A549 (cell line): ENCODE measurements around the gene NRAS. TPM values are rescaled to one million over a fixed set of nuclear protein-coding genes. Genes with fewer than 3 reads are reported as not detected.

Experiments
- ATAC-seq, 2 experiments: fragments of 200-7000 bp in 1 of 2; fragments of >200 bp in 1 of 2; cut with Nextera tagmentation in 1 of 2; cut with Tn5 transposase in 1 of 2; 3 replicates each; pipeline versions ENCODE4 v1.8.0 to v1.9.1; 2018 to 2020; ENCODE audit warnings: mild to moderate bottlenecking in 1 of 2, moderate library complexity in 1 of 2
- CTCF ChIA-PET: fragments of 300-600 bp; sonication (Branson Sonifier 250); formaldehyde crosslinking; extraction: SDS; loops from one replicate; lab custom pipeline; 2021; ENCODE audit warnings: antibody characterized with exemption, inconsistent platforms; lab: Yijun Ruan, JAX
- POLR2A ChIA-PET: fragments of 350-600 bp; formaldehyde crosslinking; extraction: SDS; loops from one replicate; lab custom pipeline; 2021; ENCODE audit warnings: antibody characterized with exemption, inconsistent platforms; lab: Yijun Ruan, JAX
- DNase-seq, 2 experiments: peaks; one replicate each; pipeline versions ENCODE4 v3.0.0 to v3.0.0-alpha.2; 2011 to 2016; ENCODE audit warnings: low read depth in 1 of 2, low spot score in 1 of 2
- FAIRE-seq: peaks from 2 replicates; lab custom pipeline; 2011; peaks lifted over from hg19 to GRCh38; lab: Jason Lieb, UNC
- H3K27ac ChIP-seq, 2 experiments: fragments of >200 bp; sonication (Bioruptor Twin); formaldehyde crosslinking; 3 replicates each; pipeline ENCODE4 v1.5.1; 2016 to 2017
- H3K4me1 ChIP-seq: fragments of >200 bp; sonication (Bioruptor Twin); formaldehyde crosslinking; 3 replicates; pipeline ENCODE4 v1.6.1; 2016
- H3K4me2 ChIP-seq: fragments of >200 bp; sonication (Bioruptor Twin); formaldehyde crosslinking; 3 replicates; pipeline ENCODE4 v1.6.1; 2016
- H3K4me3 ChIP-seq: fragments of >200 bp; sonication (Bioruptor Twin); formaldehyde crosslinking; 3 replicates; pipeline ENCODE4 v1.5.1; 2016
- H3K9me3 ChIP-seq: fragments of >200 bp; sonication (Bioruptor Twin); formaldehyde crosslinking; 3 replicates; pipeline ENCODE4 v1.6.1; 2016
- CBX8 ChIP-seq: fragments of 200-600 bp; sonication (generic); IDR thresholded peaks from 2 replicates; pipeline ENCODE4 v1.6.1; 2016
- CEBPB ChIP-seq, 2 experiments: fragments of >200 bp in 1 of 2; sonication (Bioruptor Twin) in 1 of 2; formaldehyde crosslinking in 1 of 2; IDR thresholded peaks; 2 replicates each; pipeline ENCODE4 v1.6.1; 2012 to 2016
- EHMT2 ChIP-seq: fragments of 200-600 bp; sonication (generic); IDR thresholded peaks from 2 replicates; pipeline ENCODE4 v1.6.1; 2016; ENCODE audit warnings: antibody characterized with exemption, low read depth, mild to moderate bottlenecking, moderate library complexity
- FOSB ChIP-seq: fragments of 250-450 bp; sonication (Bioruptor Pico); IDR thresholded peaks from 2 replicates; pipeline ENCODE4 v1.5.0; 2020; ENCODE audit warnings: mild to moderate bottlenecking, moderate library complexity
- FOSL2 ChIP-seq, 2 experiments: fragments of 450-650 bp in 1 of 2; fragments of >200 bp in 1 of 2; sonication (Bioruptor Twin) in 1 of 2; formaldehyde crosslinking; IDR thresholded peaks; 2 replicates each; pipeline versions ENCODE4 v1.5.0 to v1.6.1; 2016 to 2020; ENCODE audit warnings: mild to moderate bottlenecking in 1 of 2, moderate library complexity in 1 of 2
- JUNB ChIP-seq: fragments of >200 bp; sonication (Bioruptor Twin); formaldehyde crosslinking; IDR thresholded peaks from 2 replicates; pipeline ENCODE4 v1.6.1; 2016
- KDM5A ChIP-seq: fragments of 200-600 bp; sonication (generic); IDR thresholded peaks from 2 replicates; pipeline ENCODE4 v1.6.1; 2016; ENCODE audit warnings: antibody characterized with exemption, mild to moderate bottlenecking
- MYC ChIP-seq: IDR thresholded peaks from 2 replicates; pipeline ENCODE4 v1.6.1; 2012; ENCODE audit warnings: mild to moderate bottlenecking, inconsistent platforms, low read length, improper control_type of control experiment, borderline replicate concordance
- NFE2L2 ChIP-seq: fragments of 150-350 bp; conservative IDR thresholded peaks from 2 replicates; pipeline ENCODE4 v1.6.1; 2014; ENCODE audit warnings: low read length
- NPAS2 ChIP-seq: fragments of 250-450 bp; sonication (Bioruptor Pico); IDR thresholded peaks from 2 replicates; pipeline ENCODE4 v1.8.0; 2022; ENCODE audit warnings: mild to moderate bottlenecking, moderate library complexity, borderline replicate concordance
- NR3C1 ChIP-seq: fragments of >200 bp; sonication (Bioruptor Twin); formaldehyde crosslinking; IDR thresholded peaks from 3 replicates; pipeline ENCODE4 v1.6.1; 2017
- PHF8 ChIP-seq: fragments of 200-600 bp; sonication (generic); IDR thresholded peaks from 2 replicates; pipeline ENCODE4 v1.6.1; 2016; ENCODE audit warnings: low read depth, mild to moderate bottlenecking, antibody characterized with exemption, moderate library complexity, borderline replicate concordance
- POLR2A ChIP-seq: IDR thresholded peaks from 2 replicates; pipeline ENCODE4 v1.6.1; 2012; ENCODE audit warnings: mild to moderate bottlenecking, low read length
- RAD21 ChIP-seq, 2 experiments: fragments of >200 bp in 1 of 2; sonication (Bioruptor Twin) in 1 of 2; formaldehyde crosslinking in 1 of 2; IDR thresholded peaks in 1 of 2; conservative IDR thresholded peaks in 1 of 2; 2 replicates in 1 of 2; 3 replicates in 1 of 2; pipeline ENCODE4 v1.6.1; 2012 to 2018; ENCODE audit warnings: inconsistent platforms in 1 of 2
- RCOR1 ChIP-seq: fragments of 150-350 bp; IDR thresholded peaks from 2 replicates; pipeline ENCODE4 v1.6.1; 2014; ENCODE audit warnings: antibody characterized with exemption, low read length, low read depth
- RFX5 ChIP-seq: fragments of 450-650 bp; IDR thresholded peaks from 2 replicates; pipeline ENCODE4 v1.7.1; 2014; ENCODE audit warnings: antibody characterized with exemption, mild to moderate bottlenecking, moderate library complexity
- RNF2 ChIP-seq: fragments of 200-600 bp; sonication (generic); IDR thresholded peaks from 2 replicates; pipeline ENCODE4 v1.6.1; 2016; ENCODE audit warnings: low read depth, mild to moderate bottlenecking, antibody characterized with exemption, moderate library complexity, borderline replicate concordance
- SREBF2 ChIP-seq: fragments of 450-650 bp; IDR thresholded peaks from 2 replicates; pipeline ENCODE4 v1.6.1; 2014; ENCODE audit warnings: mild to moderate bottlenecking, moderate library complexity
- ZC3H11A ChIP-seq: fragments of 450-650 bp; IDR thresholded peaks from 2 replicates; pipeline ENCODE4 v1.6.1; 2014; ENCODE audit warnings: antibody characterized with exemption, mild to moderate bottlenecking
- ZFP36 ChIP-seq: fragments of 450-650 bp; IDR thresholded peaks from 2 replicates; pipeline ENCODE4 v1.6.1; 2014; ENCODE audit warnings: borderline replicate concordance; ENCODE audit not compliant: partially characterized antibody
- ZNF302 ChIP-seq: fragments of 250-450 bp; sonication (Bioruptor Pico); IDR thresholded peaks from 2 replicates; pipeline ENCODE4 v1.9.0; 2021; ENCODE audit warnings: inconsistent platforms, mild to moderate bottlenecking, moderate library complexity
- WGBS: methylation state at CpG from one replicate; pipeline ENCODE4 v1.1.6; 2017; ENCODE audit errors: missing lambda C conversion rate; 5-methylcytosine and 5-hydroxymethylcytosine counted together
- polyA plus RNA-seq, 4 experiments: library from polyadenylated mRNA; depleted of rRNA in 3 of 4; stranded (reverse); fragments of >200 nt; fragmentation: RNase III in 1 of 4; extraction: RNeasy Plus Mini Kit Qiagen cat#74134 plus additional on column Dnase treatment in 1 of 4; gene quantifications; 2 replicates in 3 of 4; 3 replicates in 1 of 4; pipeline ENCODE4 v1.2.3, GENCODE V29; 2011 to 2017
- TF ChIP-seq, protein P1 (sequence below): fragments of 250-450 bp; sonication (Bioruptor Pico); IDR thresholded peaks from 2 replicates; pipeline ENCODE4 v1.5.0; 2020; ENCODE audit warnings: low read depth, mild to moderate bottlenecking, moderate library complexity
- TF ChIP-seq, protein P2 (sequence below): fragments of >200 bp; sonication (Bioruptor Twin); formaldehyde crosslinking; IDR thresholded peaks from 2 replicates; pipeline ENCODE4 v1.6.1; 2016
- TF ChIP-seq, protein P3 (sequence below): fragments of 450-650 bp; IDR thresholded peaks from 2 replicates; pipeline ENCODE4 v1.6.1; 2014; ENCODE audit warnings: antibody characterized with exemption
- TF ChIP-seq, protein P4 (sequence below): fragments of >200 bp; sonication (Bioruptor Twin); formaldehyde crosslinking; IDR thresholded peaks from 3 replicates; pipeline ENCODE4 v1.5.1; 2016
- TF ChIP-seq, protein P5 (sequence below): IDR thresholded peaks from 2 replicates; pipeline ENCODE4 v1.6.1; 2012

NRAS gene
- polyA plus RNA-seq, 2 of the 4 experiments (the other 2 are of a cell fraction), result 28.7 to 52.2 TPM

DNA sequence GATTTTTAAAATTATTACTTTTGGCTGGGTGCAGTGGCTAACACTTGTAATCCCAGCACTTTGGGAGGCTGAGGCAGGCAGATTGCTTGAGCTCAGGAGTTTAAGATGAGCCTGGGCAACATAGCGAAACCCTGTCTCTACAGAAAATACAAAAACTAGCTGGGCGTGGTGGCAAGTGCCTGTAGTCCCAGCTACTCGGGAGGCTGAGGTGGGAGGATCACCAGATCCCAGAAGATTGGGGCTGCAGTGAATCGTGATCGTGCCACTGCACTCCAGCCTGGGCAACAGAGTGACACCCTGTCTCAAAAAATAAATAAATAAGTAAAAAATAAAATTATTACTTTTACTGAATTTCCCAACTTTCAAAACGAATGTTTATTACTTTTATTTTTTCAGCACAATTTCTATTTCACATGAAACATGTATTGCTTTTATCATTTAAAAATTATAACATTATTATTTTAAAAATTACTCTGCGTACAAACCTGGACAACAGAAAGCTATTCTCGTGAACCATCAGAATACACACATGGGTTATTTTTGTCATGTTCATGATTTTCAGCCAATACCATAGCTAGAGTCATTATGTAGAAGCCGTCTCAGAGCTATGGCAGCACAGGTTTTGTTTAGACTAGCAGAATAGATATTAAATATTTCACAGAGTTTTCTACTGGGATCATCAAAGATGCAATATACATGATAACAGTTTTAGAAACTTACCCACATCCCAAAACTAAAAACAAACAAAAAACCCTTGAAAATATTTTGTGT lies 21.8 kb downstream of the NRAS start:
- Histone ChIP-seq H3K27ac (no peak overlapping the region), H3K4me2 (no peak overlapping the region), H3K9me3 (no peaks in the 10 kb centered on the region), H3K4me1 (no peaks in the 10 kb centered on the region), H3K4me3 (no peak overlapping the region)
- POLR2A ChIA-PET, result no interaction called here
- FAIRE-seq, result no peak
- CTCF ChIA-PET, result interaction anchor here (0.5 to 1.0 kb wide), 4 partner anchors 14 to 547 kb away, joined by 3 read pairs; partner anchors contain the start of gene DENND2C
- TF ChIP-seq, protein P1, sequence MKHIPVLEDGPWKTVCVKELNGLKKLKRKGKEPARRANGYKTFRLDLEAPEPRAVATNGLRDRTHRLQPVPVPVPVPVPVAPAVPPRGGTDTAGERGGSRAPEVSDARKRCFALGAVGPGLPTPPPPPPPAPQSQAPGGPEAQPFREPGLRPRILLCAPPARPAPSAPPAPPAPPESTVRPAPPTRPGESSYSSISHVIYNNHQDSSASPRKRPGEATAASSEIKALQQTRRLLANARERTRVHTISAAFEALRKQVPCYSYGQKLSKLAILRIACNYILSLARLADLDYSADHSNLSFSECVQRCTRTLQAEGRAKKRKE (CRISPR knock-in tag), result no peak
- no peak for TF ChIP-seq NPAS2
- TF ChIP-seq JUNB, result no peak
- TF ChIP-seq RFX5, result no peak
- no peak for TF ChIP-seq CBX8
- TF ChIP-seq PHF8, result no peak
- TF ChIP-seq RCOR1, result no peak
- no peak for TF ChIP-seq ZC3H11A
- TF ChIP-seq KDM5A, result no peak
- TF ChIP-seq, protein P2, sequence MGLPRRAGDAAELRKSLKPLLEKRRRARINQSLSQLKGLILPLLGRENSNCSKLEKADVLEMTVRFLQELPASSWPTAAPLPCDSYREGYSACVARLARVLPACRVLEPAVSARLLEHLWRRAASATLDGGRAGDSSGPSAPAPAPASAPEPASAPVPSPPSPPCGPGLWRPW, result no peak
- no peak for TF ChIP-seq EHMT2
- no peak for TF ChIP-seq ZNF302 (CRISPR knock-in tag)
- no peak for TF ChIP-seq FOSB
- no peak for TF ChIP-seq MYC
- no peak for DNase-seq
- no peak for ATAC-seq
- 47% methylated on average over 9 of the region's 9 CpGs for WGBS

DNA sequence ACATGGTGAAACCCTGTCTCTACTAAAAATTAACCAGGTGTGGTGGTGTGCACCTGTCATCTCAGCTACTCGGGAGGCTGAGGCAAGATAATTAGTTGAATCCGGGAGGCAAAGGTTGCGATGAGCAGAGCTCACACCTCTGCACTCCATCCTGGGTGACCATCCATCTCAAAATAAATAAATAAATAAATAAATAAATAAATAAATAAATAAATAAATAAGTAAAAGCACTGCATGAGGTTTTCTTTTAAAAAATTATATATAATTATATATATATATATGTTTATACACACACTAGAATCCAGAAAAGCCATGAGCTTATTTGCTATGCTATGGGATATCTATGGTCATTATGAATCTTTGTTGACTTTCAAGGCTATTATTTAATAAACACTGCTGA lies 23.6 kb downstream of the NRAS start:
- no peak for DNase-seq
- no peak overlapping the region for H3K27ac ChIP-seq
- 63% methylated on average over 3 of the region's 3 CpGs for WGBS
- POLR2A ChIA-PET, result no interaction called here
- no peaks in the 10 kb centered on the region for H3K4me1 ChIP-seq
- CTCF ChIA-PET, result interaction anchor here (0.8 to 1.0 kb wide), 2 partner anchors 8 to 22 kb away, joined by 3 to 6 read pairs; no protein-coding TSS in a partner anchor
- no peak for FAIRE-seq
- H3K4me3 ChIP-seq, result no peak overlapping the region
- TF ChIP-seq, protein P3, sequence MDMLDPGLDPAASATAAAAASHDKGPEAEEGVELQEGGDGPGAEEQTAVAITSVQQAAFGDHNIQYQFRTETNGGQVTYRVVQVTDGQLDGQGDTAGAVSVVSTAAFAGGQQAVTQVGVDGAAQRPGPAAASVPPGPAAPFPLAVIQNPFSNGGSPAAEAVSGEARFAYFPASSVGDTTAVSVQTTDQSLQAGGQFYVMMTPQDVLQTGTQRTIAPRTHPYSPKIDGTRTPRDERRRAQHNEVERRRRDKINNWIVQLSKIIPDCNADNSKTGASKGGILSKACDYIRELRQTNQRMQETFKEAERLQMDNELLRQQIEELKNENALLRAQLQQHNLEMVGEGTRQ, result no peak
- TF ChIP-seq ZC3H11A, result peak; percentile 38; the same call in 1 of the 2 replicates
- H3K9me3 ChIP-seq, result no peaks in the 10 kb centered on the region
- no peak for ATAC-seq
- H3K4me2 ChIP-seq, result no peak overlapping the region

DNA sequence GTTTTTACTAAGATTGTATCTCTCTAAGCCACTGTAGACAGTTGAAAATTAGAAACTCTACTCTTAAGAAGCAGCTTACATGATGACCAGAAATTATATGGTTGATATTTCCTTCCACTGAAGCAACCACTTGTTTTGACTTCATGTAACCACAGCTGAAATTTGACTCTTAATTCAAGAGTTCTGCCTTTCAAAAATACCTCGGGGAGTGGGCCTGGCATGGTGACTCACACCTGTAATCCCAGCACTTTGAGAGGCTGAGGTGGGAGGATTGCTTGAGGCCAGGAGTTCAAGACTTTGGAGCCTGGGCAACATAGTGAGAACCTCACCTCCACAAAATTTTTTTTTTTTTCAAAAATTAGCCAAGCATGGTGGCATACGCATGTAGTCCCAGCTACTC lies 25.5 kb downstream of the NRAS start:
- Histone ChIP-seq H3K4me2 (no peak overlapping the region), H3K4me3 (no peak overlapping the region), H3K9me3 (no peaks in the 10 kb centered on the region)
- ATAC-seq, result no peak
- 47% methylated on average over 2 of the region's 2 CpGs for WGBS
- no peak for TF ChIP-seq FOSL2 (IDR thresholded peaks at IDR 0.05)
- TF ChIP-seq FOSL2 (CRISPR knock-in tag; IDR thresholded peaks at IDR 0.05), result no peak
- TF ChIP-seq EHMT2, result no peak
- no peak for TF ChIP-seq CEBPB (IDR thresholded peaks at IDR 0.05)
- TF ChIP-seq NPAS2, result no peak
- TF ChIP-seq RAD21 (conservative IDR thresholded peaks at IDR 0.05 in 1 of 2, IDR thresholded peaks at IDR 0.05 in 1 of 2), result no peak
- no peak for TF ChIP-seq NFE2L2
- TF ChIP-seq, protein P2, result no peak
- no peak for TF ChIP-seq SREBF2
- no peak for TF ChIP-seq POLR2A
- TF ChIP-seq, protein P4, sequence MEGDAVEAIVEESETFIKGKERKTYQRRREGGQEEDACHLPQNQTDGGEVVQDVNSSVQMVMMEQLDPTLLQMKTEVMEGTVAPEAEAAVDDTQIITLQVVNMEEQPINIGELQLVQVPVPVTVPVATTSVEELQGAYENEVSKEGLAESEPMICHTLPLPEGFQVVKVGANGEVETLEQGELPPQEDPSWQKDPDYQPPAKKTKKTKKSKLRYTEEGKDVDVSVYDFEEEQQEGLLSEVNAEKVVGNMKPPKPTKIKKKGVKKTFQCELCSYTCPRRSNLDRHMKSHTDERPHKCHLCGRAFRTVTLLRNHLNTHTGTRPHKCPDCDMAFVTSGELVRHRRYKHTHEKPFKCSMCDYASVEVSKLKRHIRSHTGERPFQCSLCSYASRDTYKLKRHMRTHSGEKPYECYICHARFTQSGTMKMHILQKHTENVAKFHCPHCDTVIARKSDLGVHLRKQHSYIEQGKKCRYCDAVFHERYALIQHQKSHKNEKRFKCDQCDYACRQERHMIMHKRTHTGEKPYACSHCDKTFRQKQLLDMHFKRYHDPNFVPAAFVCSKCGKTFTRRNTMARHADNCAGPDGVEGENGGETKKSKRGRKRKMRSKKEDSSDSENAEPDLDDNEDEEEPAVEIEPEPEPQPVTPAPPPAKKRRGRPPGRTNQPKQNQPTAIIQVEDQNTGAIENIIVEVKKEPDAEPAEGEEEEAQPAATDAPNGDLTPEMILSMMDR, result no peak
- TF ChIP-seq RNF2, result no peak
- TF ChIP-seq MYC, result no peak
- TF ChIP-seq, protein P3, result no peak
- TF ChIP-seq, protein P5, sequence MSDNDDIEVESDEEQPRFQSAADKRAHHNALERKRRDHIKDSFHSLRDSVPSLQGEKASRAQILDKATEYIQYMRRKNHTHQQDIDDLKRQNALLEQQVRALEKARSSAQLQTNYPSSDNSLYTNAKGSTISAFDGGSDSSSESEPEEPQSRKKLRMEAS, result no peak
- no peak for TF ChIP-seq ZFP36
- no peak for TF ChIP-seq NR3C1
- TF ChIP-seq, all 56 proteins: peak for 0
- Histone ChIP-seq H3K27ac (no peak overlapping the region), H3K4me1 (no peaks in the 10 kb centered on the region)
- ChIA-PET CTCF (interaction anchor here (1.2 kb wide), 1 partner anchor 11 kb away, joined by 3 read pairs; no protein-coding TSS in a partner anchor), POLR2A (no interaction called here)
- DNase-seq (no peak), FAIRE-seq (no peak)
